OCI-LY3 (cell line): ENCODE measurements around the gene AKAP8L.

Experiments used
- H2AFZ ChIP-seq: fragments of 200-600, 300-600 bp; shearing (Covaris generic); 2 replicates; pipeline ENCODE4 v1.6.0; 2014; ENCODE audit warnings: antibody characterized with exemption, low read depth, low read length
- H3K27ac ChIP-seq: fragments of 200-600, 300-600 bp; sonication (generic); 2 replicates; pipeline ENCODE4 v1.5.1; 2014; ENCODE audit warnings: mild to moderate bottlenecking, low read length, moderate library complexity, mixed read lengths
- H3K27me3 ChIP-seq: fragments of 200-600, 300-600 bp; sonication (generic); 2 replicates; pipeline ENCODE4 v1.6.1; 2014; ENCODE audit warnings: low read depth, low read length, mixed read lengths
- H3K36me3 ChIP-seq: fragments of 200-600, 300-600 bp; sonication (generic); replicated peaks from 2 replicates; pipeline ENCODE3; 2014; ENCODE audit warnings: low read depth, low read length, mixed read lengths
- H3K4me1 ChIP-seq: fragments of 300-600, 200-600 bp; sonication (generic); 2 replicates; pipeline ENCODE4 v1.6.1; 2014; ENCODE audit warnings: low read length, mixed read lengths
- H3K4me2 ChIP-seq: fragments of 200-600, 300-600 bp; sonication (generic); 2 replicates; pipeline ENCODE4 v1.6.1; 2014; ENCODE audit warnings: low read length, mixed read lengths
- H3K4me3 ChIP-seq: fragments of 300-600, 200-600 bp; sonication (generic); 2 replicates; pipeline ENCODE4 v1.5.1; 2014; ENCODE audit warnings: antibody characterized with exemption, mild to moderate bottlenecking, low read length, moderate library complexity
- H3K79me2 ChIP-seq: fragments of 300-600, 200-600 bp; shearing (Covaris generic); 2 replicates; pipeline ENCODE4 v1.6.1; 2014; ENCODE audit warnings: mild to moderate bottlenecking, low read length, mixed read lengths
- H3K9ac ChIP-seq: fragments of 300-600, 200-600 bp; shearing (Covaris generic); 2 replicates; pipeline ENCODE4 v1.6.0; 2014; ENCODE audit warnings: mild to moderate bottlenecking, low read length, moderate library complexity
- H3K9me3 ChIP-seq: fragments of 200-600, 300-600 bp; shearing (Covaris generic); 2 replicates; pipeline ENCODE4 v1.6.1; 2014; ENCODE audit warnings: low read length, mixed read lengths; ENCODE audit not compliant: insufficient read depth
- H4K20me1 ChIP-seq: fragments of 200-600, 300-600 bp; sonication (generic); 2 replicates; pipeline ENCODE4 v1.6.1; 2016; ENCODE audit warnings: low read length, mixed read lengths; ENCODE audit not compliant: insufficient read depth
- EZH2phosphoT487 ChIP-seq: fragments of 200-600 bp; shearing (Covaris generic); IDR thresholded peaks from 2 replicates; pipeline ENCODE4 v1.6.1; 2018; ENCODE audit warnings: antibody characterized with exemption, mixed run types, low read depth
- TF ChIP-seq, protein P1 (sequence below): fragments of 200-600, 300-600 bp; sonication (generic); IDR thresholded peaks from 2 replicates; pipeline ENCODE4 v1.5.1; 2014; ENCODE audit warnings: antibody characterized with exemption, low read length, low read depth

Gene AKAP8L

GRCh38 chr19:15448044-15448777 is 29.4 kb upstream of the AKAP8L start:
- Histone ChIP-seq H3K36me3 (peaks cover 9% of the 10 kb centered on the region), H3K9me3 (no peaks in the 10 kb centered on the region), H4K20me1 (no peaks in the 10 kb centered on the region), H3K27me3 (no peaks in the 10 kb centered on the region), H3K79me2 (no peaks in the 10 kb centered on the region), H3K27ac (no peak overlapping the region), H3K4me2 (peak overlapping the region; percentile 73), H2AFZ (no peak overlapping the region), H3K4me3 (peak overlapping the region; percentile 82; the same call in 1 of the 2 replicates), H3K9ac (no peak overlapping the region), H3K4me1 (peaks cover 16% of the 10 kb centered on the region)
- TF ChIP-seq, protein P1, sequence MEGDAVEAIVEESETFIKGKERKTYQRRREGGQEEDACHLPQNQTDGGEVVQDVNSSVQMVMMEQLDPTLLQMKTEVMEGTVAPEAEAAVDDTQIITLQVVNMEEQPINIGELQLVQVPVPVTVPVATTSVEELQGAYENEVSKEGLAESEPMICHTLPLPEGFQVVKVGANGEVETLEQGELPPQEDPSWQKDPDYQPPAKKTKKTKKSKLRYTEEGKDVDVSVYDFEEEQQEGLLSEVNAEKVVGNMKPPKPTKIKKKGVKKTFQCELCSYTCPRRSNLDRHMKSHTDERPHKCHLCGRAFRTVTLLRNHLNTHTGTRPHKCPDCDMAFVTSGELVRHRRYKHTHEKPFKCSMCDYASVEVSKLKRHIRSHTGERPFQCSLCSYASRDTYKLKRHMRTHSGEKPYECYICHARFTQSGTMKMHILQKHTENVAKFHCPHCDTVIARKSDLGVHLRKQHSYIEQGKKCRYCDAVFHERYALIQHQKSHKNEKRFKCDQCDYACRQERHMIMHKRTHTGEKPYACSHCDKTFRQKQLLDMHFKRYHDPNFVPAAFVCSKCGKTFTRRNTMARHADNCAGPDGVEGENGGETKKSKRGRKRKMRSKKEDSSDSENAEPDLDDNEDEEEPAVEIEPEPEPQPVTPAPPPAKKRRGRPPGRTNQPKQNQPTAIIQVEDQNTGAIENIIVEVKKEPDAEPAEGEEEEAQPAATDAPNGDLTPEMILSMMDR = no peak

DNA sequence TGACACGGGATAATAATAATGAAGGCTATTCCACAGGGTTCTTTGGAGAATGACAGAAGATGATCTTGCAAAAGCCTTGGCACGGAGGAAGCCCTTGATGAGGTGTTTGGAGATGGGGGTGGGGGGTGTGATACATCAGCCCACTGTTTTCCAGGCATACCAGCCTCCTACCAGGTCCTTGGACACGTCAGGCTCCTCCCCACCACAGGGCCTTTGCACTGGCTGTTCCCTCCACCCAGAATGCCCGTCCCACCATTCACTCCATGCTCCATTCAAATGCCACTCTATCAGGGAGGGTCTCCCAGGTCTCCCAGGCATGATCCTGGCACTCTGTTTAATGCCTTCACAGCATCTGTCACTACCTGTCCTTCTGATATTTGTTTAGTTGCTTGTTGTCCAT is 28.3 kb upstream of the AKAP8L start:
- no peaks in the 10 kb centered on the region for H4K20me1 ChIP-seq
- H3K9ac ChIP-seq = no peak overlapping the region
- no peak overlapping the region for H2AFZ ChIP-seq
- no peaks in the 10 kb centered on the region for H3K9me3 ChIP-seq
- H3K27ac ChIP-seq = no peak overlapping the region
- peaks cover 16% of the 10 kb centered on the region for H3K4me1 ChIP-seq
- H3K79me2 ChIP-seq = no peaks in the 10 kb centered on the region
- TF ChIP-seq, protein P1 = no peak
- TF ChIP-seq EZH2phosphoT487 = no peak
- H3K36me3 ChIP-seq = peaks cover 3% of the 10 kb centered on the region
- no peak overlapping the region for H3K4me3 ChIP-seq
- no peak overlapping the region for H3K4me2 ChIP-seq
- no peaks in the 10 kb centered on the region for H3K27me3 ChIP-seq

GRCh38 chr19:15445807-15446376 is 27.1 kb upstream of the AKAP8L start:
- Histone ChIP-seq H3K27ac (no peak overlapping the region), H3K27me3 (no peaks in the 10 kb centered on the region), H3K9ac (no peak overlapping the region), H3K79me2 (no peaks in the 10 kb centered on the region), H3K4me3 (no peak overlapping the region), H4K20me1 (no peaks in the 10 kb centered on the region), H2AFZ (no peak overlapping the region), H3K9me3 (no peaks in the 10 kb centered on the region), H3K4me2 (no peak overlapping the region), H3K4me1 (peaks cover 20% of the 10 kb centered on the region), H3K36me3 (no peaks in the 10 kb centered on the region)
- no peak for TF ChIP-seq EZH2phosphoT487
- TF ChIP-seq, protein P1 = no peak

DNA sequence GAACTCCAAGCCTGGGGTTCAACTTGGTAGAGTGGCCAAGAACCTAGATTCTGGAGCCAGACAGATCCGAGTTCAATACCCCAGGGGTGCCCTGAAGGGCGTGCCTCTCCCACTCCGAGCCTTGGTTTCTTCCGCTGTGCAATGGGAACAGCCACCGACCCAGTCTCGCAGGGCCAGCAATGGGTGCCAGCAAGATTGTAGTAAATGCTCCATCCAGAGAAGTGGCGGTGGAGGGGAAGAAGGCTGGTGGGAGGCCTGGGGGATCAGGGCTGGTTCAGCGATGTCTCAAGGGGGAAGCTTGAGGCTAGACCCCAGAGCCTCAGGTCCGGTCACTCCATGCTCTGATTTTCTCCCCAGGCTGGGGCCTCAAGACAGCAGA is 26.4 kb upstream of the AKAP8L start:
- Histone ChIP-seq H3K4me1 (peaks cover 20% of the 10 kb centered on the region), H3K36me3 (no peaks in the 10 kb centered on the region), H3K4me2 (no peak overlapping the region), H3K9me3 (no peaks in the 10 kb centered on the region), H3K27me3 (no peaks in the 10 kb centered on the region), H3K79me2 (no peaks in the 10 kb centered on the region), H3K9ac (no peak overlapping the region), H3K4me3 (no peak overlapping the region), H4K20me1 (no peaks in the 10 kb centered on the region), H2AFZ (no peak overlapping the region), H3K27ac (no peak overlapping the region)
- TF ChIP-seq, protein P1 = no peak
- no peak for TF ChIP-seq EZH2phosphoT487
